ENCODE data around the gene CPEB1. TPM values are rescaled to one million over a fixed set of nuclear protein-coding genes. Genes with fewer than 3 reads are reported as not detected.

The CPEB1 gene
- total and polyA plus RNA-seq, 2 donors (not counting 1 experiment from before 2014, with no cell fraction given), result 8.4 to 62.3 TPM

- H3K36me3 ChIP-seq (ENCODE audit: control insufficient read depth, insufficient read depth, low read length), result no peaks in the 10 kb centered on the region
Observed at GRCh38 chr15:82640672-82641071, 6.5 kb downstream of the CPEB1 start.

GRCh38 chr15:82635798-82636197, 11.4 kb downstream of the CPEB1 start:
- H4K20me1 ChIP-seq (ENCODE audit: control insufficient read depth, extremely low read depth, insufficient read depth, low read length), result no peaks in the 10 kb centered on the region
- H3K9me3 ChIP-seq (ENCODE audit: control insufficient read depth, insufficient read depth, low read depth, low read length), result no peaks in the 10 kb centered on the region
- no peaks in the 10 kb centered on the region for H3K79me2 ChIP-seq (ENCODE audit: control insufficient read depth, insufficient read depth, low read length)
- H3K4me1 ChIP-seq (ENCODE audit: control insufficient read depth, extremely low read depth, insufficient read depth, low read length), result no peaks in the 10 kb centered on the region
- H3K4me3 ChIP-seq (replicated peaks in 1 of 4; ENCODE audit: control extremely low read depth in 1 of 4, insufficient read depth in 1 of 4, low read depth in 3 of 4, low read length in 4 of 4), result no peak overlapping the region
- H3K9ac ChIP-seq (ENCODE audit: insufficient read depth, low read length), result no peak overlapping the region
- no peak overlapping the region for H3K27ac ChIP-seq (ENCODE audit: insufficient read depth, low read length)
- no peak overlapping the region for H3K4me2 ChIP-seq (ENCODE audit: extremely low read depth, insufficient read depth, low read length)
- H3K27me3 ChIP-seq (ENCODE audit: control insufficient read depth, insufficient read depth, low read length), result no peaks in the 10 kb centered on the region
- no peak overlapping the region for H2AFZ ChIP-seq (ENCODE audit: low read length)
- TF ChIP-seq CTCF (conservative IDR thresholded peaks at IDR 0.05 in 1 of 2, IDR thresholded peaks at IDR 0.05 in 1 of 2; ENCODE audit: low read depth in 1 of 2, low read length in 2 of 2) (no peak), EZH2 (IDR thresholded peaks at IDR 0.05; ENCODE audit: low read length, missing control alignments) (no peak)
- no peak for DNase-seq (ENCODE audit: low read depth in 2 of 2)
- no peaks in the 10 kb centered on the region for H3K36me3 ChIP-seq (ENCODE audit: control insufficient read depth, insufficient read depth, low read length)

More at GRCh38 chr15:82640672-82641071, 6.5 kb downstream of the CPEB1 start:
- Histone ChIP-seq H3K9me3 (ENCODE audit: control insufficient read depth, insufficient read depth, low read depth, low read length) (no peaks in the 10 kb centered on the region), H3K27me3 (ENCODE audit: control insufficient read depth, insufficient read depth, low read length) (no peaks in the 10 kb centered on the region), H3K9ac (ENCODE audit: insufficient read depth, low read length) (no peak overlapping the region), H3K4me3 (replicated peaks in 1 of 4; ENCODE audit: control extremely low read depth in 1 of 4, insufficient read depth in 1 of 4, low read depth in 3 of 4, low read length in 4 of 4) (no peak overlapping the region), H3K4me1 (ENCODE audit: control insufficient read depth, extremely low read depth, insufficient read depth, low read length) (no peaks in the 10 kb centered on the region), H3K4me2 (ENCODE audit: extremely low read depth, insufficient read depth, low read length) (no peak overlapping the region), H3K79me2 (ENCODE audit: control insufficient read depth, insufficient read depth, low read length) (no peaks in the 10 kb centered on the region), H4K20me1 (ENCODE audit: control insufficient read depth, extremely low read depth, insufficient read depth, low read length) (no peaks in the 10 kb centered on the region), H2AFZ (ENCODE audit: low read length) (no peak overlapping the region), H3K27ac (ENCODE audit: insufficient read depth, low read length) (no peak overlapping the region)
- DNase-seq (ENCODE audit: low read depth in 2 of 2), result no peak
- TF ChIP-seq EZH2 (IDR thresholded peaks at IDR 0.05; ENCODE audit: low read length, missing control alignments) (no peak), CTCF (conservative IDR thresholded peaks at IDR 0.05 in 1 of 2, IDR thresholded peaks at IDR 0.05 in 1 of 2; ENCODE audit: low read depth in 1 of 2, low read length in 2 of 2) (no peak)

- no peaks in the 10 kb centered on the region for H3K36me3 ChIP-seq (ENCODE audit: control insufficient read depth, insufficient read depth, low read length)
- no peak overlapping the region for H2AFZ ChIP-seq (ENCODE audit: low read length)
- no peak overlapping the region for H3K4me3 ChIP-seq (replicated peaks in 1 of 4; ENCODE audit: control extremely low read depth in 1 of 4, insufficient read depth in 1 of 4, low read depth in 3 of 4, low read length in 4 of 4)
- H3K79me2 ChIP-seq (ENCODE audit: control insufficient read depth, insufficient read depth, low read length), result no peaks in the 10 kb centered on the region
- no peaks in the 10 kb centered on the region for H4K20me1 ChIP-seq (ENCODE audit: control insufficient read depth, extremely low read depth, insufficient read depth, low read length)
- H3K27ac ChIP-seq (ENCODE audit: insufficient read depth, low read length), result no peak overlapping the region
- no peaks in the 10 kb centered on the region for H3K9me3 ChIP-seq (ENCODE audit: control insufficient read depth, insufficient read depth, low read depth, low read length)
- no peak for DNase-seq (ENCODE audit: low read depth in 2 of 2)
- no peaks in the 10 kb centered on the region for H3K4me1 ChIP-seq (ENCODE audit: control insufficient read depth, extremely low read depth, insufficient read depth, low read length)
- TF ChIP-seq EZH2 (IDR thresholded peaks at IDR 0.05; ENCODE audit: low read length, missing control alignments), result no peak
- TF ChIP-seq CTCF (conservative IDR thresholded peaks at IDR 0.05 in 1 of 2, IDR thresholded peaks at IDR 0.05 in 1 of 2; ENCODE audit: low read depth in 1 of 2, low read length in 2 of 2), result no peak
- no peak overlapping the region for H3K4me2 ChIP-seq (ENCODE audit: extremely low read depth, insufficient read depth, low read length)
- no peaks in the 10 kb centered on the region for H3K27me3 ChIP-seq (ENCODE audit: control insufficient read depth, insufficient read depth, low read length)
- no peak overlapping the region for H3K9ac ChIP-seq (ENCODE audit: insufficient read depth, low read length)
Observed at GRCh38 chr15:82630033-82630432, 17.1 kb downstream of the CPEB1 start.

Data from fibroblast of lung (primary cell).